ENCODE measurements around the gene CNTF.
A peak's percentile ranks its signal among the peaks of the same experiment; 100 is the strongest.
"Not testable (repeated sequence)": the region's sequence is repeated elsewhere in the genome, so short reads cannot be mapped to it uniquely, and the experiment has no call there.

Gene CNTF
- 0.54 to 2.7 (median 1.8) reads per million in 4 donors for total RNA-seq

GRCh38 chr11:58622344-58622743, at the start of gene CNTF:
Gene CNTF, plus strand, starts transcription at chr11:58622665. Its CDS starts 88 bp downstream, at chr11:58622753.
- DNase-seq: no peak

GRCh38 chr11:58572906-58573305, 49.6 kb upstream of the CNTF start:
- DNase-seq: not testable (repeated sequence)

GRCh38 chr11:58573451-58574104, 48.9 kb upstream of the CNTF start:
- DNase-seq: peak in 3 of 5 donors; percentile 23 to 74 (median 32)

GRCh38 chr11:58574881-58575280, 47.6 kb upstream of the CNTF start:
- DNase-seq: no peak

GRCh38 chr11:58575377-58576020, 47.0 kb upstream of the CNTF start, which contains the start of gene LPXN:
Gene LPXN, minus strand, starts transcription at chr11:58575856. Its CDS starts 84 bp downstream, at chr11:58575772.
- DNase-seq: peak; percentile 19 to 68 (median 47)

- DNase-seq: peak in 1 of 5 donors; percentile 31
Measured at GRCh38 chr11:58576887-58577471, 45.5 kb upstream of the CNTF start.

GRCh38 chr11:58577555-58578135, 44.8 kb upstream of the CNTF start:
- peak; percentile 55 to 84 (median 73) for DNase-seq

- DNase-seq: peak; percentile 86 to 97 (median 89)
Measured at GRCh38 chr11:58578136-58578634, 44.3 kb upstream of the CNTF start.

- DNase-seq: peak; percentile 96 to 99 (median 97)
Measured at GRCh38 chr11:58578635-58579191, 43.8 kb upstream of the CNTF start, which contains the start of gene ZFP91. Gene ZFP91, plus strand, starts transcription at chr11:58579063. Its CDS starts 219 bp downstream, at chr11:58579282.

- DNase-seq: peak; percentile 85 to 93 (median 89)
Measured at GRCh38 chr11:58579192-58580129, 43.0 kb upstream of the CNTF start.

GRCh38 chr11:58580311-58580710, 42.2 kb upstream of the CNTF start:
- no peak for DNase-seq

GRCh38 chr11:58582437-58582836, 40.0 kb upstream of the CNTF start:
- no peak for DNase-seq

- DNase-seq: no peak
Measured at GRCh38 chr11:58586998-58587397, 35.5 kb upstream of the CNTF start.

GRCh38 chr11:58591659-58592058, 30.8 kb upstream of the CNTF start:
- no peak for DNase-seq

GRCh38 chr11:58592760-58593472, 29.5 kb upstream of the CNTF start:
- DNase-seq: no peak

GRCh38 chr11:58594826-58595225, 27.6 kb upstream of the CNTF start:
- DNase-seq: no peak

GRCh38 chr11:58596621-58597020, 25.8 kb upstream of the CNTF start:
- no peak for DNase-seq

- DNase-seq: peak in 1 of 5 donors; percentile 45
Measured at GRCh38 chr11:58597486-58598144, 24.9 kb upstream of the CNTF start.

GRCh38 chr11:58600510-58600909, 22.0 kb upstream of the CNTF start:
- DNase-seq: no peak
